Measurements from ENCODE around the gene FER1L5. TPM values are rescaled to one million over a fixed set of nuclear protein-coding genes. Genes with fewer than 3 reads are reported as not detected.

The FER1L5 gene
- total RNA-seq, 1 experiment from 2014 or later: 1.2 TPM

DNA sequence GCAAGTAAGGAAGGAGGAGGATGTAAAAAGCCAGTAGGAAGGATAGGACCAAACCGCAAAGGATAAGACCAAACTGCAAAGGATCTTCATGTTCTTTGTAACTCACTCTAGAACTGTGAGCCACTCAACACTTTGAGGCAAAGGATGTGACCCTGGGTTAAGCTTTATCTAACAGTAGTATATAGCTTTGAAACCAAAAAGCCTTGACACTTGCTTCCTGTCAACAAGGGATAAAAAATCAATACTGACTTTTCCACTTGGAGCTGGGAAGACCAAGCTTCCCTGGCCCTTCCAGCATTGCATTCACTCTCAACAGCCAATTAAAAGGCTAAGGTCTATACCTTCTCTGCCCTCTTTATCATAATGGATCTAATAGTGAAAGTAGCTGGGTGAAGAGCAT is 26.4 kb upstream of the FER1L5 start:
- Histone ChIP-seq H2BK5ac (ENCODE audit: insufficient read length, low read length) (no peak overlapping the region), H3K4ac (ENCODE audit: low read depth, low read length) (no peak overlapping the region), H3K18ac (ENCODE audit: insufficient read length, low read depth, low read length) (no peak overlapping the region), H3K27me3 (ENCODE audit: insufficient read depth, low read length) (no peaks in the 10 kb centered on the region), H3K9ac (ENCODE audit: extremely low read depth, insufficient read length, low read length) (no peak overlapping the region), H3K4me2 (ENCODE audit: insufficient read depth, insufficient read length, low read length) (no peak overlapping the region), H4K8ac (replicated peaks; ENCODE audit: insufficient read length, low read depth, low read length) (no peak overlapping the region), H2BK12ac (ENCODE audit: insufficient read length, low read depth, low read length) (no peak overlapping the region), H4K20me1 (ENCODE audit: control insufficient read depth, insufficient read depth, insufficient read length) (no peaks in the 10 kb centered on the region), H3K56ac (ENCODE audit: insufficient read length, low read depth, low read length) (no peak overlapping the region), H3K4me1 (ENCODE audit: insufficient read depth, low read length) (no peaks in the 10 kb centered on the region), H3K9me3 (ENCODE audit: control insufficient read depth, low read depth, low read length) (no peaks in the 10 kb centered on the region), H2BK15ac (ENCODE audit: low read depth, low read length) (no peak overlapping the region), H3K23me2 (ENCODE audit: insufficient read length, low read depth, low read length, poor library complexity, severe bottlenecking) (no peaks in the 10 kb centered on the region), H2BK120ac (ENCODE audit: low read depth, low read length, poor library complexity, severe bottlenecking) (no peak overlapping the region), H3K79me1 (ENCODE audit: insufficient read depth, low read depth, low read length, poor library complexity, severe bottlenecking) (no peaks in the 10 kb centered on the region), H3K27ac (ENCODE audit: insufficient read length, low read depth, low read length) (no peak overlapping the region), H3K14ac (ENCODE audit: insufficient read depth, low read length) (no peak overlapping the region), H3K23ac (ENCODE audit: insufficient read length, low read depth, low read length) (no peak overlapping the region), H2AK5ac (ENCODE audit: insufficient read length, low read length) (no peak overlapping the region), H3K79me2 (ENCODE audit: insufficient read depth, low read length) (no peaks in the 10 kb centered on the region), H3T11ph (ENCODE audit: low read length) (no peak overlapping the region), H4K5ac (ENCODE audit: insufficient read length, low read depth, low read length) (no peak overlapping the region), H4K91ac (ENCODE audit: insufficient read length, low read depth, low read length) (no peak overlapping the region), H2AFZ (ENCODE audit: low read length) (no peak overlapping the region), H2BK20ac (ENCODE audit: low read depth, low read length, poor library complexity, severe bottlenecking) (no peak overlapping the region)
- no peaks in the 10 kb centered on the region for H3K4me1 Mint-ChIP-seq
- DNase-seq: no peak
- TF ChIP-seq, protein P1, sequence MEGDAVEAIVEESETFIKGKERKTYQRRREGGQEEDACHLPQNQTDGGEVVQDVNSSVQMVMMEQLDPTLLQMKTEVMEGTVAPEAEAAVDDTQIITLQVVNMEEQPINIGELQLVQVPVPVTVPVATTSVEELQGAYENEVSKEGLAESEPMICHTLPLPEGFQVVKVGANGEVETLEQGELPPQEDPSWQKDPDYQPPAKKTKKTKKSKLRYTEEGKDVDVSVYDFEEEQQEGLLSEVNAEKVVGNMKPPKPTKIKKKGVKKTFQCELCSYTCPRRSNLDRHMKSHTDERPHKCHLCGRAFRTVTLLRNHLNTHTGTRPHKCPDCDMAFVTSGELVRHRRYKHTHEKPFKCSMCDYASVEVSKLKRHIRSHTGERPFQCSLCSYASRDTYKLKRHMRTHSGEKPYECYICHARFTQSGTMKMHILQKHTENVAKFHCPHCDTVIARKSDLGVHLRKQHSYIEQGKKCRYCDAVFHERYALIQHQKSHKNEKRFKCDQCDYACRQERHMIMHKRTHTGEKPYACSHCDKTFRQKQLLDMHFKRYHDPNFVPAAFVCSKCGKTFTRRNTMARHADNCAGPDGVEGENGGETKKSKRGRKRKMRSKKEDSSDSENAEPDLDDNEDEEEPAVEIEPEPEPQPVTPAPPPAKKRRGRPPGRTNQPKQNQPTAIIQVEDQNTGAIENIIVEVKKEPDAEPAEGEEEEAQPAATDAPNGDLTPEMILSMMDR (conservative IDR thresholded peaks at IDR 0.05): no peak
- no CpG with 5 or more reads among the region's 1 CpG for WGBS (ENCODE audit: extremely low coverage, insufficient read length, low lambda C conversion rate)
- H3K27ac Mint-ChIP-seq: peak overlapping the region in 1 of 3 experiments; percentile 1; a peak in 1 of 7 replicates
- H3K36me3 Mint-ChIP-seq (ENCODE audit: insufficient read depth in 1 of 3, low read depth in 3 of 3): peaks cover 21 to 70% (median 57%) of the 10 kb centered on the region in 3 experiments; a peak in 6 of 7 replicates
- no peaks in the 10 kb centered on the region for H3K27me3 Mint-ChIP-seq (ENCODE audit: low read depth)
- H3K4me3 Mint-ChIP-seq: no peak overlapping the region
- no peaks in the 10 kb centered on the region for H3K9me3 Mint-ChIP-seq
